GM18520 (cell line): ENCODE data around the gene TBK1.

ENCODE experiments used
- ATAC-seq: cut with Tn5 transposase; IDR thresholded peaks from one replicate; pipeline ENCODE4 v1.9.1; 2021; ENCODE audit not compliant: unreplicated experiment

The TBK1 gene

DNA sequence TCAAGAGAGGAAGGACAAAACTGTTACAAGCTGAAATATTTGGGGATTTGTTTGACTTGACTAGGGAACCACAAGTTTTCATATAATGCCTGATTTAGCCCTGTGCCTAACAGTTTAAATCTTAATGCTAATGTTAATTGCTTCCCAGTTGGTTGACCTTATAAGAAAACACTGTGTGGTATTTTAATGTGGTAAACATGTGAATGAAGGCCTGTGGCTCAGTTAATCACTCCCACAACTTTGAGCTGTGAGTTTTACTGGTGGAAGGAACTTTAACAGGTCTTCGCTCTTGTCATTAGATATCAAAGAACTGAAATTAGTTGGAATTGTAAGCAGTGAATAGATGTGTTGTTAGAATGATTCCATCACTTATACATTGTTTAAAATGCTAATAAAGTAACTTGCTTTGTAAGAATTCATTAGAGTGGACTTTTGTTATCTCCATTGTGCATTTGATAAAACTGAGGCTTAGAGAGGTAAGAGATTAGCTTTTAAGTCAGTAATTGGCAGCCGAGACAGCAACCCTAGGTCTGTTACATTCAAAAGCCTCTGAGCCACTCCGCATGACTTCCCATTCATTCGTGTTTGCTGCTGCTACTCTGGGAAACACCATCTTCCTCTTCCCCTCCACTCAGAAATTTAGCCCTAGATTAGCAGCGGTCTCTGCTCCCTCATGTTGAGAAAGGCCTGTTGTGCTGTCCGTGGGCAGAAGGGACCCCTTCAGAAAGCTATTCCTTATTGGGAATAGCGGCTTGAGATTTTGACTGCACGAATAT is 1.0 kb upstream of the TBK1 start:
- ATAC-seq, result no peak

DNA sequence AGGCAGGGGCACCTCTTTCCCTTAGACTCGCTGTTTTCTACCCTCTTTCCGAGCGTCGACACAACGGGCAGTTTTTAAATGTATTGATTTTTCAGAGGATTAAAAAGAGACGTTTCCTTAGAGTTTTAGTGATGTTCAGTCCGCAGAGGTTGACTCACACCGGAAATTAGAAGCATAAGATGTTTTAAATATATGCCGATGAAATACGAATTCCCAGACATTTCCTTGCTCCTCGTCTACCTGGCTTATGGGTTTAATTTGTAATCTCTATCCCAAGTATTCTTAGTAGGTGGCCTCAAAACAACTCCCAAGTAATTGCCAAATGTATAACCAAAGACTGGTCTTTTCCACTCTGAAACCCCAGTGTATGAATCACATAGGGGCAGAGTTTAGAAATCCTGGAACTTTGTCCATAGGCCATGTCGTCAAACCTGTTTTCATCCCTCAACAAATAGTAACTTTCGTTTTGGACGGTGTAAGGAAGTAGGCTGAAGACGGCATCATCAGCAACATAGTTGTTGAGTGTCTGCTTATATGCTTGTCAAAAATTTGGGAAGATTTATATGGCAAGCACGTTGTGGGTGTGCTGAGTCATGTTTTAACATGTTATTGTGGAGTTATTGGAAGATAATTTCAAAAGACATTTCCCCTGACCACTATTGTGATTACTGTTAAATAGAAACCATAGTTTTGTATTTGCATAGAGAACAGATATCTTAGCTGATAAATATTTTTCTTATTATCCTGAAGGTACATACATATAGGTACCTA is 824 bp downstream of the TBK1 start:
- no peak for ATAC-seq

DNA sequence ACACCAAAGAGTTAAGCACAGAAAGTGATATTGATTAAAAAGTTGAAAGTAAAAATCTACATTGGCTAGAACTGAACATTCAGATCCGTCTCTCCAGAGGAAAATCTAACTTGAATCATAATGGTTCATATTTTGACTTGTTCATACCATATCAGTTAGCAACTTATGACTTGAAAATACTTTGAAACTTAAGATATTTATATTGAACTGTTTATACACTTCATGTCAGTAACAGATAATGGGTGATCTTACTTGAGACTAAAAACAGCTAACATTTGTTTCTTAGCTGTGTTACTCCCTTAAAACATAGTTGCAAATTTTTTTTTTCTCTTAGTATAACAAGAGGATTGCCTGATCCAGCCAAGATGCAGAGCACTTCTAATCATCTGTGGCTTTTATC is 3.6 kb downstream of the TBK1 start:
- ATAC-seq, result no peak

DNA sequence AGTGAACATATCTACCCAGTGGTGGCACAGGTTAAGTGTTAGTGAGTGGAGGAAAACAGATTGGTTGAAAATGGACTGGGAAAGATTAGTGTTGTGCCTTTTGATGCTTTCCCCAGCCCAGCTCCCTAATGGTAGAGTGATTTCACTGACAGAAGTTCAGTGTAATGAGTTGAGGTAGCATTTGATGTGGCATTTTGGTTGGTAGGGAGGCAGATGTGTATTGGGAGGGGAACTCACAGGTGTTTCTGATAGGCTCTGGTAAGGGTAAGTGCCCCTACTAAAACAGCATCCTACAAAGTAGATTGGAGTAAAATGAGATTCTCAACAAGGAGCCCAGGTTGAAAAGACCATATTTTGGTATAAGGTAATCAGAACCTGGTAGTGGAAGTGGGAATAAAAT is 4.2 kb downstream of the TBK1 start:
- ATAC-seq, result no peak

DNA sequence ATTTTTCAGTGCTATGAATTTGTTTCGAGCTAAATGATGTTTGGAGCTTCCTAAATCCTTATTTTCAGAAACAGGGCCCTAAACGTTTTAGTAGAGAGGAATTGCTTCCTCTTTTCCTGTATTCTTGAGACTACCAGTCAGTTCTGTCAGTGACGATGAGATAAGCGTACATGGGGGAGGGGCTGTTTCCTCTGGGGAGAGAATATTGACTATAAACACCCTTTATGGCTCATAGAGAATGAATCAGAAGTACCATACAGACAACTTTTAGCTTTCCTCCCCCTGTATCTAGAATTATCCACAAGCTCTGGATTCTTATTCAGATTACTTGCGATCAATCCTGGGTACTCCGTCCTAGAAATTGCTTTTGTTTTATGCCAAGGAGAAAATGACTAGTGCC is 5.1 kb downstream of the TBK1 start:
- ATAC-seq, result no peak

DNA sequence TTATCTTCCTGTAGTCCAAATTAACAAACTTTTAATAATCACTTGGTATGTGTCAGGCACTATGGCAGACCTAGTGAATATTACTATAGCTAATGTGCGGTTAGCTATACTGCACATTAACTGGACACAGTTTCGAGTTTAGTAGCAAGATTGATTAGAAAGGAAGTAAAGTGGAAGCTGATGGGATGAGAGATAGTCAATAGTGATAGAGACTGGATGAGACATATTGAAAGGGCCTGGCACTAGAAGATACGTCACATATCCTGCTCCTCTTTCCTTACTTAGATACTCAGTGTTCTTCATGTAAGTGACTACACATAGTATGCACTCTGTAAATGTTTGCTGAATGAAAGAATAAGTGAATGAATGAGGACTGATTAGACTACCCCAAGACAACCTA is 5.5 kb downstream of the TBK1 start:
- ATAC-seq, result peak; percentile 70

DNA sequence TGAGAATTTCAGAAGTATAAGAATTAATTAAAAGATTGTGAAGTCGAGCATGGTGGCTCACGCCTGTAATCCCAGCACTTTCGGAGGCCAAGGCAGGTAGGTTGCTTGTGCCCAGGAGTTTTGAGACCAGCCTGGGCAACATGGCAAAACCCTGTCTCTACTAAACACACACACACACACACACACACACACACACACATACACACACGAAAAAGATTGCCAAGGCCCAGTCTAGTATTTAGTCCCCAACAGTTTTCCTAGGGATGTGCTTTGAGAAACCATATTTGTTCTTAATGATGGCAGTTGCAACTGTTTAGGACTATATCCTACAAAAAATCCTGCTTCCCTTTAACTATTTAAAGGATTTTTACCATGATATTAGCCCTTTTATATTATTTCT is 6.0 kb downstream of the TBK1 start:
- no peak for ATAC-seq

DNA sequence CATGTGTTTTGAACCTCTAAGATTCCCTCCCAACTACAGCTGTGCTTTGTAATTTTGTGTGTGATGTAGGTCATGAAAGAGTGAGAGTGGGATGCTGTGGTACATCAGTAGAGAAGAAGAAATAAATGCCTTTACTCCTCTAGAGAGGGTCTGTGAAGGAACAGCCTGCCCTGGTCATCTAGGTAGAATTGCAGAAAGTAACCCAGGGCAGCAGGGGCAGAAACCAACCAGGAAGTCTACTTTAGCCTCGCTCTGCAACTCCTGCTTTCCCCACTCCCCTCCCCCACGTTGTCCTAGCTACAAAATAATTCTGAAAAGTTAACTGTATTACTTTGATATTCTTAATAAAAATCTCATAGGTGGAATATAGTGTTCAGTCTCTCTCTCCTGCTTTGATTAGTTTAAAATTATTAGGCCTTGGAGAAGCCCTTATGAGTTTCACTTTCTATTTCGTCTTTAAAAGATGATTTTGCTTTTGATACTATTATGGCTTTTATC is 7.5 kb downstream of the TBK1 start:
- ATAC-seq, result no peak

DNA sequence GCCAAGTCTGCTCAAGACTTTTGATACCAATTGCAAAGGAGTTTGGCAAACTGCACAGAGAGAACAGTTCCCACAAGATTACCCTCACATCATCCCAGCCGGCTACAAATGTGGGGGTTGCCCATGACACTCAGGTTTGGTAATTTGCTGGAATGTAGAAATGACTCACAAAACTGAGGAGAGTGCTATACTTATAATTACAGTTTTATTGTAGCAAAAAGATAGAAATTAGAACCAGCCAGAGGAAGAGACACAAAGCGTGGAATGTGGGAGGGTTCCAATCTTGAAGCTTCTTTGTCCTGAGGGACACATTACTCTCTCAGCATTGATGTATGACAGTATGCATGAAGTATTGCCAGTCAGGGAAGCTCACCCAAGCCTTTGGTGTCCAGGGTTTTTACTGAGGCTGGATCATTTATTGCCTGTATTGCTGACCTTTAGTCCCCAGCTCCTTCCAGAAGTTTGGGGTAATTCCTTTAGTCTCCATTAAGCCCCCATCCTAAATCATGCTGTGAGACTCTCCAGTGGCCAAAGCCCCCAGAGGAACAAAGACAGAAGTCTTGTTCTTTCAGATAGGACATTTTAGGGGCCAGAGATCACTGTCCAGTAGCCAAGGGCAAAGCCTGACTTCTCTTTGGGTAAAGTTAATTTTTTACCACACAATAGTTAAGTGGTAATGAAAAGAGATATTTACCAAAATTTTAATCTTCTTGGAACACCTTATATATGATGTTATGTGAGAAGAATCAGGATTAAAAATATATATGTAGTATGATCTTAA is 9.9 kb downstream of the TBK1 start:
- ATAC-seq, result no peak

DNA sequence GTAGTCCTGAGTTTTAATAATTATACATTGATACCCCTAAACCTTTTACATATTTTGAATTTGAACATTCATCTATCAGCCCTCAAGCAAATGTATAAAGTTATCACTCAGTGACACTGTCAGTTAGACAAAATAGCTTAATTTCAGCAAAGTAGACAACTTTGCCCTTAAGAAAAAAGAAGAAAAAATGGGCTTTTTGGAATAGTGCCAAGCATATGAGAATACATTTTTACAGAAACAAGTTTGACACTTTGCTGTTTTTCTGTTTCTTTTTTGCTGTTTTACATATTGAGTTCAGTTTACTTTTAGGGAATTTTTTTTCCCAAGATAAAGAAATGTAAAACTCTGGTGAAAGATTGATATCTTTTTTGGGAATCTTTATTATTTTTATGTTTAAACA is 14.3 kb downstream of the TBK1 start:
- ATAC-seq, result no peak

DNA sequence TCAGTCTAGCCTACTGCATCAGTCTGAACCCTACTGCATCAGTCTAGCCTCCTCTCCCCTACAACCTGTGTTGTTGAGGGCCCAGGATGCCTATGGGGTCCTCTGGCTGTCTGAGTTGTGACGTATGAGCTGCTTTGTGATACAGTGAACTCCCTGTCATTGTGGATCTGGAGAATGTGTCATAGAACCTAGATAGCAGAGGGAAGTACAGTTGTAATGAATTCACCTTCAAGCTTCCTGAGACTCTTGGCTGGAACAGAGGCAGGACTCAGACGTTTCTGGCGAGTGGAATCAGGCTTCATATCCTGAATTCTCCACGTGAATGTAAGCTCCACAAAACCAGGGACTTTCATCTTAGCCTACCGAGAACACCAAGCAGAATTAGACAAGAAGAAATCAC is 17.0 kb downstream of the TBK1 start:
- ATAC-seq, result no peak

DNA sequence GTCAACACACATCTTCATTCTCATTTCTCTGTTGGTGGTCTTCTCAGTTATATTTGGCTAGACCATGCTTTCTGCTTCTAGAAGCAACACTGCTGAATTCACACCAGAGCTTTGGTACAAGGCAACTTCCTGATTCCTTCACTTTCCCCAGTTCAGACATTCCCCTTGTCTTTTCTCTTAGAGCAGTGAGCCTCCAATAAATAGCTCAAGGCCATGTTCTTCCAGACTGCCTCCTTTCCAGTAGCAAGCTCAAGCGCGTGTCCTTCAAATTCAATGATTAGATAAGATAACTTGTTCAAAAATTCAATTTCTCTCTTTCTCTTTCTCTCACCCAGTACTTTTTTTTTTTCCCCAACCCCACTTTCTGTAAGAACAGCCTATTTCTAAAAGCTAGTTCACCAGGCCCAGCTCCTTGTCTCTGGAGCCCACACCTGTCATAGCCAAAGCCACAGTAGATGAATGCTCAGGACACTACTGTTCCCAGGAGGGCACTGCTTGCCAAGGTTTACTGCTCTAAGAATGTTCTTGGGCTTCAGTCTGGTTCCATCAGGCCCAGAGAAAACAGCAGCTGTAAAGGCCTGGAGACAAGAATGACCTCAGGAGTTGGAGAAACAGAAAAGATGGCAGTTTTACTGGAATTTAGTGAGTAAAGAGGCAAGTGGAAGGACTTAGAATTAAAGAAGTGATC is 17.7 kb downstream of the TBK1 start:
- ATAC-seq, result no peak

DNA sequence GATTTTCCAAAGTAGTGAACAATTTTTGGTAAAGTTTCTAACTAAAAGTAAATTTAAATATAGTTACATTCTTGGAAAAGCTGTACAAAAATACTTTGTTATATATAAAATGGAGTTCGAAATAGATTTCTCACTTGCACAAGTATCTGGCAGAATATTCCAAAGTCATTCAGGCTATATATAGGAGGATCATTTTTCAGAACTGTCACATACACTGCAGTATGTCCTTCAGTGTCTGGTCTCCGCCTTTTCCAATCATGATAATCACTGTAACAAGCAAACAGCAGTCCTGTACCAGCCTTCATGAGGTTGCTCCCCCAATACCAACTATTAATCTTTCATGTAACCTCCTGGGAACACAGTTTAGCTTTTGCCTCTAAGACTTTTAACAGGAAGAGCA is 18.6 kb downstream of the TBK1 start:
- no peak for ATAC-seq

DNA sequence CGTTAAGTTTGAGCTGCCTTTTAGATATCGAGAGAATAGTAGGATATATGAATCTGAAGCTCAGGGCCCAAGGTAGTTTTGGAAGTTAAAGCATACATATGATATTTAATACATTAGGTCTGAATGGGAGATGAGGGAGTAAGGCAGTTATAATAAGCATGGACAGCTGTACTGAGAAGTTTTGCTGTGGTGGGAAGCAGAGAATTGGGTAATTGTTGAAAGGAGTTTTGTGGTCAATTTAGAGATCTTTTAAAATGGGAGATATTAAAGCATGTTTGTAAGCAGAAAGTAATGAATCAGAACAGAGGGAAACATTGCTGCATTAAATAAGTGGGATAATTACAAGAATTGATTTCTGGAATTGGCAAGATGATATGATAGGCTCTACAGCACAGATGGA is 21.3 kb downstream of the TBK1 start:
- ATAC-seq, result no peak

DNA sequence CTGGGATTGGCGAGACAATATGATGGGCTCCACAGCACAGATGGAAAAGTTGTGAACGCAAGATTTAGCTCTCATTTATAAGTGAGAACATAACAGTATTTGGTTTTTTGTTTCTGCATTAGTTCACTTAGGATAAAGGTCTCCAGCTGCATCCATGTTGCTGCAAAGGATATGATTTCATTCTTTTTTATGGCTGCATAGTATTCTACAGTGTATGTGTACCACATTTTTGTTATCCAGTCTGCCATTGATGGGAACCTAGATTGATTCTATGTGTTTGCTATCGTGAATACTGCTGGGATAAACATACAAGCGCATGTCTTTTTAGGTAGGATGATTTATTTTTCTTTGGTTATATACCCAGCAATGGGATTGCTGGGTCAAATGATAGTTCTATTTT is 23.6 kb downstream of the TBK1 start:
- no peak for ATAC-seq

DNA sequence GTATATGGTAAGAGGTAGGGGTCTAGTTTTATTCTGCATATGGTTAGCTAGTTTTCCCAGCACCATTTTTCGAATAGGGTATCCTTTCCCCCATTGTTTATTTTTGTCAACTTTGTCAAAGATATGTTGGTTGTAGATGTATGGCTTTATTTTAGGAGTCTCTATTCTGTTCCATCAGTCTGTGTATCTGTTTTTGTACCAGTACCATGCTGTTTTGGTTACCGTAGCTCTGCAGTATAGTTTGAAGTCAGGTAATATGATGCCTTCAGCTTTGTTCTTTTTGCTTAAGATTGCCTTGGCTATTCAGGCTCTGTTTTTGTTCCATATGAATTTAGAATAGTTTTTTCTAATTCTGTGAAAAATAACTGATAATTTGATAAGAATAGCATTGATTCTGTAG is 24.9 kb downstream of the TBK1 start:
- ATAC-seq, result no peak

DNA sequence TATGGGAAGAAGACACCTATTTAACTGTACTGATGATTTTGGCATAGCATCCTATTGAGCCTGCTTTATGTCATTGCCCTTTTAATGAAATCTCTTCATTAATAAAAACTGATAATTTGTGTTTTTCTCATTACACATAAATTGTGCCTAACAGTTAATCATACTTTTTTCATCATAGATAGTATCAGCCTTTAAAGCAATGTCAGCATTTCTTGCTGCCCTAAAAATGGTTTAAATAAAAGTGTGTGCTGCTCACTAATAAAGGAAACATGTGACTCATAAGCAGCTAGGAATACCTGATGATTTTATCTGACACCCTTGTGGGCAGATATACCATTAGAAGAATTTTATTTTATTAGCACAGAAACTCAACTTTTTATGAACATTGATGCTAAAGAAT is 26.7 kb downstream of the TBK1 start:
- ATAC-seq, result no peak

DNA sequence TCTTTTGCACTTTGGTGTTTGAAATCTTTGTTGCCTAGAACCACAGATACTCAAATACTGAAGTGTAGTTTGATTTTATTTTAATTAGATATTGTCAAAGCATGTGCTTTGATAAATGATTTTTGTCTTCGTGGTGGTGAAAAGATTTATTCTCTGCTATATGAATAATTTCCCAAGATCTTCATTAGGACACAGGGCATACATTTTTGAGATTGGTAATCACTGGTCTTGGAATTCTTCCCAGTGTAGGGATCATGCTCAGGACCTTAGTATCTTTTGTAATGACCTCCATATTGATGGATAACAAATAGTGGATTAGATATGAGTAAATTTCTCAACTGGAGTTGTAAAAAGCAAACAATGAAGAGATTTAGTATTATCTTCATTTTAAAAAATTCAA is 28.2 kb downstream of the TBK1 start:
- ATAC-seq, result no peak

DNA sequence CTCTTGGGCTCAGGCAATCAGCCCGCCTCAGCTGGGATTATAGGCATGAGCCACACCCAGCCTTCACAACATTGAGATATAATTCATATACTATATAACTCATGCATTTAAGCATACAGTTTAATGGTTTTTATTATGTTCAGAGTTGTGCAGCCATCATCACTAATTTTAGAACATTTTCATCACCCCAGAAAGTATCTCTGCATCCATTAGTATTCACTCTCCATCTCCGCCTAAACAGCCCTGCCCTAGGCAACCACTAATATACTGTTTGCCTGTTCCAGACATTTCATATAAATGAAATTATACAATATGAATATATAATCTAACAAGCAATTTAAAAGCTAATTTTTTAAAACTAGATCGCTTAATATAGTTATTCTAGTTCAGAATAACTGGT is 34.7 kb downstream of the TBK1 start:
- ATAC-seq, result no peak

DNA sequence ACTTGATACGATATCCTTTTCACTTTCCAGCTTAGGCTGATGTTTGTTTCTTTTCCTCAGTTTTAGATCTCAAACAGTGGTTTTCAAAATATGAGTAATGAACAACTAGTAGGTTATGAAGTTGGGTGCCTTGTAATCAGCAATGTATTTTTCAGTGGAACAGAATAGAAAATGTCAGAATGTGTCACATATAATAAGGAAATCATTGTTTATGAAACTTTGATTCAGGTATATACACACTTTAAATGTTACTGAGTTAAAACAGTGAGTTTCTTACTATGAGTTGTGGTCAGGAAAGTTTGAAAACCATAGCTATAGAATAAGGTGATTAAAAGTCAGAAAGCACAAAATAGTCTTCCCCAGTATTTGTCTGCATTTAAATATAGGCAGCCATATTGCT is 39.8 kb downstream of the TBK1 start:
- ATAC-seq, result no peak

DNA sequence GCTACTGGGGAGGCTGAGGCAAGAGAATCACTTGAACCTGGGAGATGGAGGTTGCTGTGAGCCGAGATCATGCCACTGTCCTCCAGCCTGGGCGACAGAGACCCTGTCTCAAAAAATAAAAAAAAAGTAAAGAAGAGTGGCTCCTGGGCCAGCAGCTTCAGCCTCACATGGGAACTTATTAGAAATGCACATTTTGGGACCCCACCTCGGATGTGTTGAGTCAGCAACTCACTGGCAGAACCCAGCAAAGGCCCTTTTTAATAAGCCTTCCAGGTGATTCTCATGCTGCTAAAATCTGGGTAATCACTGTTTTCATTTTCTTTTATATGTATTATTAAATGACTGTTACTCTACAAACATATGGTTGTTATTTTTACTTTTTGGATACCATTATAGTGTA is 41.6 kb downstream of the TBK1 start:
- no peak for ATAC-seq
